Adipocyte (in vitro differentiated cells): ENCODE measurements around the gene C20orf202.

Source experiments
- DNase-seq: peaks from one replicate; pipeline ENCODE4 v3.0.0-alpha.2; 2015; ENCODE audit warnings: low read depth
- H3K27me3 ChIP-seq: replicated peaks from 2 replicates; pipeline ENCODE4 v1.7.0; 2013; ENCODE audit warnings: mild to moderate bottlenecking, low read length, moderate library complexity; ENCODE audit not compliant: control insufficient read depth, insufficient read depth
- H3K36me3 ChIP-seq: 2 replicates; pipeline ENCODE4 v1.7.0; 2013; ENCODE audit warnings: low read length, mild to moderate bottlenecking, moderate library complexity; ENCODE audit not compliant: control insufficient read depth, insufficient read depth, severe bottlenecking
- H3K4me1 ChIP-seq: 2 replicates; pipeline ENCODE4 v1.7.0; 2013; ENCODE audit warnings: mild to moderate bottlenecking, low read length, moderate library complexity; ENCODE audit not compliant: control insufficient read depth, insufficient read depth
- H3K4me3 ChIP-seq: 2 replicates; pipeline ENCODE4 v1.7.0; 2013; ENCODE audit warnings: mild to moderate bottlenecking, low read length, moderate library complexity
- H3K9ac ChIP-seq: 2 replicates; pipeline ENCODE4 v1.7.0; 2013; ENCODE audit warnings: mild to moderate bottlenecking, low read length, moderate library complexity
- H3K9me3 ChIP-seq: 2 replicates; pipeline ENCODE4 v1.7.0; 2013; ENCODE audit warnings: mild to moderate bottlenecking, low read length, moderate library complexity; ENCODE audit not compliant: control insufficient read depth

The C20orf202 gene

GRCh38 chr20:1166948-1167720, 36.1 kb upstream of the C20orf202 start:
- Histone ChIP-seq H3K4me1 (no peaks in the 10 kb centered on the region), H3K9me3 (no peaks in the 10 kb centered on the region), H3K9ac (no peak overlapping the region), H3K4me3 (no peak overlapping the region), H3K36me3 (peaks cover 86% of the 10 kb centered on the region), H3K27me3 (no peaks in the 10 kb centered on the region)
- DNase-seq = no peak

DNA sequence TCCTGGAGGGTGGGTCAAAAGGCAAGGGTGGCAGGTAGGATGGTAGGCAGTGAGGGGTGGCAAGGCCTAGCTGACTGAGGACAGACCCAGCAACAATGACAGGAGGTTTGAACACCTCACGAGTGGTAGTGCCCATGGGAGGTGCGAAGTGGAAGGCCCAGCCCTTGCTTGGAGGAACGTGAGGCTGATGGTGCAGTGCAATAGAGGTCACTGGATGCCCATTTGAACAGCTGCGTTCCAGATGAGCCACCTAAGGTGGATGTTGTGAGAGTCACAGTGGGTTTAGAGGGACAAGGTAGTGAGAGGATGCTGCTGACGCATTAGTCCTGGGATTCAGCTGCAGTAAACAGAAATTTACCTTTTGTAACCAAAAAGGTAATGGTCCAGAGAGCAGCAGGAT, 34.0 kb upstream of the C20orf202 start:
- H3K27me3 ChIP-seq = no peaks in the 10 kb centered on the region
- H3K4me1 ChIP-seq = no peaks in the 10 kb centered on the region
- no peak for DNase-seq
- no peaks in the 10 kb centered on the region for H3K9me3 ChIP-seq
- H3K9ac ChIP-seq = no peak overlapping the region
- H3K4me3 ChIP-seq = no peak overlapping the region
- peaks cover 75% of the 10 kb centered on the region for H3K36me3 ChIP-seq

DNA sequence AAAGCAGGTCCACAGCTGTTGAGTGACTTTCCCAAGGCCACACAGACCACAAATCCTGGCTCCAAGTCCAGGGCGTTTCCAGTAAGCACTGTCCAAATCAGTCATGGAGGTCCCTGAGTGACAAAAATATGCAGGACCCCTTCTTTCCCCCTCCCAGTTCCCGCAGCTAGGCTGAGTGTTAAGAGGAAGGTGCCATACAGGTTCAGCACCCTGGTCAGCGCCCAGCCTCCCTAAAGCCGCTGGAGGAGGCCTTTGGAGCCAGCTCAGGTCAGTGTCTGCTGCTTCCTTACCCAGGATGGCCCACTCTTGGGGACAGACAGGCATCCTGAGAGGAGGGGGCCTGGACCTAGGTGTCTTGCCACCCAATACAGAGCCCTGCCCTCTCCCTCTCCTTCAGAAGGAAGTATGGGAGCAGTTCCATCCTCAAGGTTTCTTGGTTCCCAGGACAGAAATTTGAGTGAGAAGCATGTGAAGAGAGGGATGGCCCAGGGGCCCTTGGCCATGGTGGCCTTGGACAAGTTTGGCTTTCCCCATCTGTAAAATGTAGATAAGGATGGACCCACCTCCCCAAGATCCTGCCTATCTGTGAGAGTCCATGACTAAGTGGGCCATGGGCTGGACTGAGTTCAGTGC, 31.7 kb upstream of the C20orf202 start:
- Histone ChIP-seq H3K4me1 (no peaks in the 10 kb centered on the region), H3K27me3 (no peaks in the 10 kb centered on the region), H3K36me3 (peaks cover 51% of the 10 kb centered on the region), H3K9ac (no peak overlapping the region), H3K4me3 (no peak overlapping the region), H3K9me3 (no peaks in the 10 kb centered on the region)
- DNase-seq = peak; percentile 46

GRCh38 chr20:1173698-1174097, 29.6 kb upstream of the C20orf202 start:
- H3K4me3 ChIP-seq = no peak overlapping the region
- no peaks in the 10 kb centered on the region for H3K9me3 ChIP-seq
- H3K36me3 ChIP-seq = peaks cover 30% of the 10 kb centered on the region
- DNase-seq = no peak
- H3K9ac ChIP-seq = no peak overlapping the region
- no peaks in the 10 kb centered on the region for H3K4me1 ChIP-seq
- H3K27me3 ChIP-seq = no peaks in the 10 kb centered on the region

DNA sequence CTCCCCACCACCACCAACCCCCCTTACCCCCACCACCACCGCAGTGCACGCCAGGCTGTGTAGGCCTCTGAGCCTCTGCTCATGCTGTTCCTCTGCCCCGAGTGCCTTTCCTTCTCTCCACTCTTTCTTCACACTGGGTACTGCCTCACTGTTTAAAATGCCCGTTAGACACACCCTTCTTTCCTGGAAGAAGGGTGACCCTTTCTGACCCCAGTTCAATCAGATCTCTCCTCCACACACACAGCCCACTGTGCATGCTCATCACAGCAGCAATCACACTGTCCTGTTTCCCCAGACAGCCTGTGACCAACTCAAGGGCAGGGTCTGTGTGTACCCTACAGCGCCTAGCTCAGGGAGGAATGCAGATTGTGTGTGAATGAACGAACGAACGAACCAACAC, 28.5 kb upstream of the C20orf202 start:
- no peaks in the 10 kb centered on the region for H3K9me3 ChIP-seq
- no peak overlapping the region for H3K9ac ChIP-seq
- DNase-seq = no peak
- H3K4me1 ChIP-seq = no peaks in the 10 kb centered on the region
- H3K4me3 ChIP-seq = no peak overlapping the region
- no peaks in the 10 kb centered on the region for H3K27me3 ChIP-seq
- H3K36me3 ChIP-seq = peaks cover 19% of the 10 kb centered on the region

DNA sequence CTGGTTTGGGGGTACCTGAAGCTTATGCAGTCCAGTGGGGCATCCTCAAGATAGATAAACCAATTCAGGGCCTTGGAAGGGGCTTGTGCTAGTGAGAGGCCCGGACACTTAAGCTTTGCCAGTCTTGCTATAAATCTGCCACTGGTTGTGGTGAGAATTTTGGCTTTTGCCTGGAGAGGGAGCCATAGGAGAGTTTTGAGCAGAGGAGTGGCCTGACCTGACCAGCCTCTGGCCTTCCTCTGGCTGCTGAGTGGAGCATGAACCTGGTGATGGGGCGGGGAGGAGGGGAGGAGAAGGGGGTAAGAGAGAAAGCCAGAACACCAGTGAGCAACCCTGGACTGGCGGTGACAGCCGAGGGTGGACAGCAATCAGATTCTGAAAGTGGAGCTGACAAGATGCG, 25.6 kb upstream of the C20orf202 start:
- DNase-seq = peak; percentile 2
- Histone ChIP-seq H3K36me3 (no peaks in the 10 kb centered on the region), H3K4me1 (no peaks in the 10 kb centered on the region), H3K27me3 (peaks cover 4% of the 10 kb centered on the region), H3K4me3 (no peak overlapping the region), H3K9ac (no peak overlapping the region), H3K9me3 (no peaks in the 10 kb centered on the region)

DNA sequence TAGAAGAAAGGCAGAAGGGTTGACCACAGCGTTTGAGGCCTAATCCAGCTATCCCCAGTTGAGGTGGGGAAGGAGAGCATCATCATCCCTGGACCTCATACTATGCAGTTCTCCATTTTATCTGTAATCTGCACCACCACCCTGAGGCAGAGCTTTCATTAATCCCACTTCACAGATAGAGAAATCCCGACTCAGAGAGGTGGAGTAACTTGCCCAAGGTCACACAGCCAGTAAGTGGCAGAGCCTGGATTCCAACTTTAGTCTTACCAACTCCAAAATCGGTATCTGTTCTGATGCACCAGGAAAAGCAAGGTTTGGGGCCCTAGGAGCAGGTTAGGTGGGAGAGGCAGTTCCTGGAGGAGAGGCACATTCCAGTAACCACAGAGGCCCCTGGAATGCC, 25.2 kb upstream of the C20orf202 start:
- DNase-seq = no peak
- H3K4me3 ChIP-seq = no peak overlapping the region
- no peaks in the 10 kb centered on the region for H3K9me3 ChIP-seq
- H3K4me1 ChIP-seq = no peaks in the 10 kb centered on the region
- peaks cover 4% of the 10 kb centered on the region for H3K27me3 ChIP-seq
- H3K36me3 ChIP-seq = no peaks in the 10 kb centered on the region
- no peak overlapping the region for H3K9ac ChIP-seq

- Histone ChIP-seq H3K36me3 (no peaks in the 10 kb centered on the region), H3K4me1 (no peaks in the 10 kb centered on the region), H3K9ac (no peak overlapping the region), H3K27me3 (peaks cover 4% of the 10 kb centered on the region), H3K4me3 (no peak overlapping the region), H3K9me3 (no peaks in the 10 kb centered on the region)
- DNase-seq = no peak
Observed at GRCh38 chr20:1178623-1179022, 24.6 kb upstream of the C20orf202 start.

DNA sequence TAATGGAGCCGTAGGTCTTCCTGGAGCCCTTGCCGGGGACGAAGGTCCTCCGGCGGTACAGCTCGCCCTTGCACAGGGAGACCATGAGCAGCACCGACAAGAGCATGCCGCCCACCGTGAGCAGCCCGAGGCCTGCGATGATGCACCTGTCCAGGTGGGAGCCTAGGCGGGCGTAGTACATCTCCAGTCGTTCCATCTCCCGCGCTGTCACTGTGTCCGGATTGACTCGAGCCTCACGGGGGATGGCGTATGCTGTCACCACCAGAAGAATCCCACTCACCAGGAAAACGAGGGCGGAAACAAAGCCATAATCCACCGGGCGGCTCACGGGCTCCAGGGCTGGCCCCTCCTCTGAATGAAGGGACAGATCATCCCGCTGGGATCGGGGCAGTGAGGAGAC, 22.3 kb upstream of the C20orf202 start:
- Histone ChIP-seq H3K4me1 (no peaks in the 10 kb centered on the region), H3K9me3 (no peaks in the 10 kb centered on the region), H3K27me3 (peaks cover 13% of the 10 kb centered on the region), H3K4me3 (no peak overlapping the region), H3K36me3 (no peaks in the 10 kb centered on the region), H3K9ac (no peak overlapping the region)
- no peak for DNase-seq

GRCh38 chr20:1182106-1182505, 21.1 kb upstream of the C20orf202 start:
- H3K4me1 ChIP-seq = no peaks in the 10 kb centered on the region
- no peaks in the 10 kb centered on the region for H3K9me3 ChIP-seq
- peaks cover 25% of the 10 kb centered on the region for H3K27me3 ChIP-seq
- no peak for DNase-seq
- H3K36me3 ChIP-seq = no peaks in the 10 kb centered on the region
- no peak overlapping the region for H3K4me3 ChIP-seq
- H3K9ac ChIP-seq = no peak overlapping the region

DNA sequence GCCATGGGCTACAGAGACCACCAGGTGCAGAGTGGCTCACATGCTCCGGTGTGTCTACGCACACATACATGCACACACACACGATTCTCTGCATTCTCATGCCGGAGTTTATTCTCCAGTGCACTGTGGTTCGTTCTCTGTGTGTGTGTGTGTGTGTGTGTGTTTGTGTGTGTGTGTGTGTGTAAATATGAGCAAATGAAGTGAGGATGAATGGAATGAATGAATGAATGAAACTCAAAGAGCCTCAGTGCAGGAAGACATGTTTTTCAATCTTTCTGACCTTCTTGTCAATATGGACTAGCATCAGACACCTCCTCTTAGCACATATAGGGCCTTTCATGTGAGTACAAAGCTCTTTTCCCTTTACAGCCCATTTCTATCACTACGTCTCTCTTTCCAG, 20.1 kb upstream of the C20orf202 start:
- no peak overlapping the region for H3K4me3 ChIP-seq
- H3K4me1 ChIP-seq = no peaks in the 10 kb centered on the region
- no peaks in the 10 kb centered on the region for H3K36me3 ChIP-seq
- H3K27me3 ChIP-seq = peaks cover 32% of the 10 kb centered on the region
- DNase-seq = no peak
- H3K9me3 ChIP-seq = no peaks in the 10 kb centered on the region
- no peak overlapping the region for H3K9ac ChIP-seq

DNA sequence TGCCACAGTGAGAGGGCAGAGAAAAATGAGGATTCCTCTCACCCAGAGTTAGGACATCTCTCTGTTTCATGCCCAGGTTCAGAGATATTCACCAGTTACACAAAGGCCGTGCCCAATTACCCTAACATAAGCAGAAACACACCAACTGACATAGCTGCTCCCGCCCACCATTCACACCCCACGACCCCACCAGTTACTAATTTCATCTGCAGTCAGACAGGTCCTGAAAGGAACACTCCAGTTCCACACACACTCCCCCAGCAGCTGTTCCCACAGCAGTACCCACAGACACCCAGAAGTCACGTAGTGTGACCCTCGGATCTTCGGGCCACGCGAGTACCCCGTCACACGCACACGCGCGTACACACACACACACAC, 19.0 kb upstream of the C20orf202 start:
- H3K36me3 ChIP-seq = no peaks in the 10 kb centered on the region
- H3K9ac ChIP-seq = no peak overlapping the region
- H3K27me3 ChIP-seq = peaks cover 38% of the 10 kb centered on the region
- H3K9me3 ChIP-seq = no peaks in the 10 kb centered on the region
- H3K4me1 ChIP-seq = no peaks in the 10 kb centered on the region
- no peak for DNase-seq
- H3K4me3 ChIP-seq = no peak overlapping the region
